CD14-positive monocyte (primary cell): ENCODE measurements around the gene GALNT17. TPM values are rescaled to one million over a fixed set of nuclear protein-coding genes. Genes with fewer than 3 reads are reported as not detected.

Experiments
- DNase-seq, 3 donors: peaks; one replicate each; pipeline ENCODE4 v3.0.0-alpha.2; 2011 to 2022
- H2AFZ ChIP-seq: 2 replicates; pipeline ENCODE4 v1.6.0; 2012; ENCODE audit warnings: mild to moderate bottlenecking, low read depth, low read length, inconsistent platforms; ENCODE audit not compliant: insufficient read depth, poor library complexity, severe bottlenecking
- H3K27ac ChIP-seq, 2 donors: 1 replicate in 1 of 2; 2 replicates in 1 of 2; pipeline ENCODE4 v1.5.1; 2012 to 2013; ENCODE audit warnings: low read length in 2 of 2, control low read depth in 1 of 2, inconsistent platforms in 1 of 2, low read depth in 1 of 2, mild to moderate bottlenecking in 1 of 2
- H3K27me3 ChIP-seq, 2 donors: one replicate each; pipeline versions ENCODE4 v1.6.0 to v1.6.1; 2011 to 2013; ENCODE audit warnings: low read length in 2 of 2; ENCODE audit not compliant: control insufficient read depth in 2 of 2, insufficient read depth in 2 of 2
- H3K36me3 ChIP-seq, 2 donors: replicated peaks in 1 of 2; 1 replicate in 1 of 2; 2 replicates in 1 of 2; pipeline versions ENCODE4 v1.5.1 to v1.6.1; 2012 to 2013; ENCODE audit warnings: low read length in 2 of 2, control low read depth in 1 of 2, inconsistent platforms in 1 of 2, mild to moderate bottlenecking in 1 of 2; ENCODE audit not compliant: insufficient read depth in 2 of 2, control insufficient read depth in 1 of 2
- H3K4me1 ChIP-seq, 2 donors: 1 replicate in 1 of 2; 2 replicates in 1 of 2; pipeline versions ENCODE4 v1.5.1 to v1.6.1; 2012 to 2013; ENCODE audit warnings: low read length in 2 of 2, control low read depth in 1 of 2, inconsistent platforms in 1 of 2, mild to moderate bottlenecking in 1 of 2, moderate library complexity in 1 of 2; ENCODE audit not compliant: insufficient read depth in 2 of 2, control insufficient read depth in 1 of 2
- H3K4me2 ChIP-seq: replicated peaks from 2 replicates; pipeline ENCODE3; 2012; ENCODE audit warnings: low read length, moderate library complexity, mild to moderate bottlenecking; ENCODE audit not compliant: poor library complexity, severe bottlenecking; ENCODE audit errors: extremely low read depth
- H3K4me3 ChIP-seq, 3 experiments: fragments of 200-600 bp in 1 of 3; sonication (generic) in 1 of 3; replicated peaks in 1 of 3; 1 replicate in 2 of 3; 2 replicates in 1 of 3; pipeline ENCODE4 v1.5.1; 2011 to 2013; ENCODE audit warnings: low read length in 3 of 3, mild to moderate bottlenecking in 3 of 3, control low read depth in 2 of 3, low read depth in 2 of 3, inconsistent platforms in 1 of 3, moderate library complexity in 1 of 3
- H3K79me2 ChIP-seq: 2 replicates; pipeline ENCODE4 v1.6.0; 2012; ENCODE audit warnings: mild to moderate bottlenecking, control low read depth, inconsistent platforms, low read length, moderate library complexity; ENCODE audit not compliant: insufficient read depth
- H3K9ac ChIP-seq: 2 replicates; pipeline ENCODE4 v1.6.0; 2017; ENCODE audit warnings: low read length, mild to moderate bottlenecking; ENCODE audit not compliant: insufficient read depth, poor library complexity, severe bottlenecking
- H3K9me3 ChIP-seq, 2 donors: replicated peaks in 1 of 2; 1 replicate in 1 of 2; 2 replicates in 1 of 2; pipeline versions ENCODE4 v1.5.1 to v1.6.1; 2012 to 2013; ENCODE audit warnings: low read length in 2 of 2, control low read depth in 1 of 2; ENCODE audit not compliant: control insufficient read depth in 1 of 2, insufficient read depth in 1 of 2
- H4K20me1 ChIP-seq: 2 replicates; pipeline ENCODE4 v1.6.0; 2012; ENCODE audit warnings: mild to moderate bottlenecking, low read length, control low read depth, moderate library complexity; ENCODE audit not compliant: insufficient read depth
- H3K27ac Mint-ChIP-seq, 7 donors: one replicate each; pipeline ENCODE4 v1.8.0; 2020; ENCODE audit warnings: mild to moderate bottlenecking in 7 of 7, mixed read lengths in 7 of 7, moderate library complexity in 6 of 7, inconsistent platforms in 2 of 7
- H3K27me3 Mint-ChIP-seq, 3 donors: one replicate each; pipeline ENCODE4 v1.8.0; 2021 to 2022; ENCODE audit warnings: low read depth in 3 of 3, mild to moderate bottlenecking in 3 of 3, mixed read lengths in 3 of 3, moderate library complexity in 3 of 3, inconsistent platforms in 1 of 3
- H3K36me3 Mint-ChIP-seq, 2 donors: one replicate each; pipeline ENCODE4 v1.8.0; 2020; ENCODE audit warnings: mixed read lengths in 2 of 2, inconsistent platforms in 1 of 2, mild to moderate bottlenecking in 1 of 2
- H3K4me1 Mint-ChIP-seq: one replicate; pipeline ENCODE4 v1.8.0; 2020; ENCODE audit warnings: mild to moderate bottlenecking, mixed read lengths
- H3K4me3 Mint-ChIP-seq, 2 donors: one replicate each; pipeline ENCODE4 v1.8.0; 2020; ENCODE audit warnings: mild to moderate bottlenecking in 2 of 2, mixed read lengths in 2 of 2, moderate library complexity in 1 of 2
- H3K9me3 Mint-ChIP-seq, 7 donors: one replicate each; pipeline ENCODE4 v1.8.0; 2020 to 2022; ENCODE audit warnings: mixed read lengths in 7 of 7, mild to moderate bottlenecking in 6 of 7, moderate library complexity in 6 of 7, inconsistent platforms in 2 of 7
- WGBS: methylation state at CpG from one replicate; pipeline ENCODE4 v1.1.5; 2013; ENCODE audit warnings: missing lambda C conversion rate; ENCODE audit not compliant: insufficient coverage; 5-methylcytosine and 5-hydroxymethylcytosine counted together
- intact Hi-C, 2 donors: fragments of 100-400 bp; cut with micrococcal nuclease; formaldehyde crosslinking; loops; one replicate each; pipeline versions ENCODE4 v1.15.0 to v1.15.1; 2023
- polyA plus RNA-seq, 3 donors: library from polyadenylated mRNA; depleted of rRNA in 1 of 3; unstranded in 2 of 3; stranded (reverse) in 1 of 3; fragments of 300-500 nt in 2 of 3; fragments of >200 nt in 1 of 3; fragmentation: Illumina TruSeq in 2 of 3; gene quantifications; 1 replicate in 2 of 3; 2 replicates in 1 of 3; pipeline ENCODE4 v1.2.3, GENCODE V29; 2012 to 2021
- TF ChIP-seq, protein P1 (sequence below): fragments of 200-600 bp; IDR thresholded peaks from one replicate; pipeline ENCODE4 v1.8.0; 2022; ENCODE audit warnings: antibody characterized with exemption, mild to moderate bottlenecking

Gene GALNT17
- polyA plus RNA-seq, 3 donors, result not detected

DNA sequence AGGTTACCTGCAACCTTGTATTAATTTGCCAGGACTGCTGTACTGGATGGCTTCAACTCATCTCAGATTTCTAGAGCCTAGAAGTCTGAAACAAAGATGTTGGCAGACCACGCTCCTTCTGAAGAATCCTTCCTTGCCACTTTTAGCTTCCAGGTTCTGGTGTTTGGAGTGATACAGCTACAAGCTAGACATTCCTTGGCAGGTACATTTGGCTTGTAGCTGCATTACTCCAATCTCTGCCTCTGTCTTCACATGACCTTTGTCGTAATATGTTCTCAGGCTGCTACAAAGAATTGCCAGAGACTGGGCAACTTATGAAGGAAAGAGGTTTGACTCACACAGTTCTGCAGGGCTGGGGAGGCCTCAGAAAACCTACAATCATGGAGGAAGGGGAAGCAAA, 146.3 kb downstream of the GALNT17 start:
- no peak overlapping the region for H3K9ac ChIP-seq
- no peaks in the 10 kb centered on the region for H3K36me3 Mint-ChIP-seq
- no peaks in the 10 kb centered on the region for H3K4me1 ChIP-seq
- no peak overlapping the region for H2AFZ ChIP-seq
- no peak overlapping the region for H3K4me3 Mint-ChIP-seq
- DNase-seq, result no peak
- H3K4me1 Mint-ChIP-seq, result no peaks in the 10 kb centered on the region
- no peak overlapping the region for H3K27ac Mint-ChIP-seq
- H3K27me3 ChIP-seq, result no peaks in the 10 kb centered on the region
- H3K27ac ChIP-seq, result no peak overlapping the region
- H3K4me2 ChIP-seq, result no peak overlapping the region
- 100% methylated on average over 1 of the region's 2 CpGs for WGBS
- H3K36me3 ChIP-seq, result no peaks in the 10 kb centered on the region
- H3K9me3 Mint-ChIP-seq, result peaks cover 11 to 42% (median 17%) of the 10 kb centered on the region in 7 donors
- peaks cover 27 to 41% of the 10 kb centered on the region in 2 donors for H3K9me3 ChIP-seq
- intact Hi-C loops, result no loop called here
- H3K79me2 ChIP-seq, result no peaks in the 10 kb centered on the region
- no peaks in the 10 kb centered on the region for H4K20me1 ChIP-seq
- no peak overlapping the region for H3K4me3 ChIP-seq
- TF ChIP-seq, protein P1, sequence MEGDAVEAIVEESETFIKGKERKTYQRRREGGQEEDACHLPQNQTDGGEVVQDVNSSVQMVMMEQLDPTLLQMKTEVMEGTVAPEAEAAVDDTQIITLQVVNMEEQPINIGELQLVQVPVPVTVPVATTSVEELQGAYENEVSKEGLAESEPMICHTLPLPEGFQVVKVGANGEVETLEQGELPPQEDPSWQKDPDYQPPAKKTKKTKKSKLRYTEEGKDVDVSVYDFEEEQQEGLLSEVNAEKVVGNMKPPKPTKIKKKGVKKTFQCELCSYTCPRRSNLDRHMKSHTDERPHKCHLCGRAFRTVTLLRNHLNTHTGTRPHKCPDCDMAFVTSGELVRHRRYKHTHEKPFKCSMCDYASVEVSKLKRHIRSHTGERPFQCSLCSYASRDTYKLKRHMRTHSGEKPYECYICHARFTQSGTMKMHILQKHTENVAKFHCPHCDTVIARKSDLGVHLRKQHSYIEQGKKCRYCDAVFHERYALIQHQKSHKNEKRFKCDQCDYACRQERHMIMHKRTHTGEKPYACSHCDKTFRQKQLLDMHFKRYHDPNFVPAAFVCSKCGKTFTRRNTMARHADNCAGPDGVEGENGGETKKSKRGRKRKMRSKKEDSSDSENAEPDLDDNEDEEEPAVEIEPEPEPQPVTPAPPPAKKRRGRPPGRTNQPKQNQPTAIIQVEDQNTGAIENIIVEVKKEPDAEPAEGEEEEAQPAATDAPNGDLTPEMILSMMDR, result no peak
- H3K27me3 Mint-ChIP-seq, result no peaks in the 10 kb centered on the region

- WGBS, result 68% methylated on average over 2 of the region's 2 CpGs
- no peak for DNase-seq
- H3K27me3 Mint-ChIP-seq, result no peaks in the 10 kb centered on the region
- Histone ChIP-seq H3K27ac (no peak overlapping the region), H3K4me2 (no peak overlapping the region), H3K4me1 (no peaks in the 10 kb centered on the region), H3K9me3 (peaks cover 16 to 31% of the 10 kb centered on the region in 2 donors), H3K9ac (no peak overlapping the region), H3K79me2 (no peaks in the 10 kb centered on the region), H4K20me1 (no peaks in the 10 kb centered on the region), H3K36me3 (no peaks in the 10 kb centered on the region), H2AFZ (no peak overlapping the region), H3K27me3 (no peaks in the 10 kb centered on the region), H3K4me3 (no peak overlapping the region)
- peaks cover 8 to 40% (median 15%) of the 10 kb centered on the region in 7 donors for H3K9me3 Mint-ChIP-seq
- H3K36me3 Mint-ChIP-seq, result no peaks in the 10 kb centered on the region
- H3K27ac Mint-ChIP-seq, result no peak overlapping the region
- no peaks in the 10 kb centered on the region for H3K4me1 Mint-ChIP-seq
- TF ChIP-seq, protein P1, result no peak
- no peak overlapping the region for H3K4me3 Mint-ChIP-seq
- intact Hi-C loops, result no loop called here
These were observed 149.3 kb downstream of the GALNT17 start for GRCh38 chr7:71281261-71281660.
